Effector memory CD4-positive, alpha-beta T cell (primary cell): ENCODE data around the gene INO80E.

ENCODE experiments used
- DNase-seq, 3 donors: peaks; one replicate each; pipeline ENCODE4 v3.0.0-alpha.2; 2020
- H3K27ac ChIP-seq: 2 replicates; pipeline ENCODE4 v1.7.0; 2013; ENCODE audit warnings: mild to moderate bottlenecking, low read length, moderate library complexity; ENCODE audit not compliant: insufficient read depth, poor library complexity, severe bottlenecking
- H3K27me3 ChIP-seq: replicated peaks from 2 replicates; pipeline ENCODE4 v1.7.0; 2013; ENCODE audit warnings: mild to moderate bottlenecking, low read length; ENCODE audit not compliant: insufficient read depth, control insufficient read depth, poor library complexity, severe bottlenecking
- H3K36me3 ChIP-seq: 2 replicates; pipeline ENCODE4 v1.7.0; 2013; ENCODE audit warnings: mild to moderate bottlenecking, low read length, moderate library complexity; ENCODE audit not compliant: control insufficient read depth, insufficient read depth
- H3K4me1 ChIP-seq: 2 replicates; pipeline ENCODE4 v1.7.0; 2013; ENCODE audit warnings: low read length, mild to moderate bottlenecking; ENCODE audit not compliant: control insufficient read depth, insufficient read depth, poor library complexity, severe bottlenecking
- H3K4me3 ChIP-seq: 2 replicates; pipeline ENCODE4 v1.7.0; 2013; ENCODE audit warnings: low read length, low read depth, mild to moderate bottlenecking; ENCODE audit not compliant: insufficient read depth, poor library complexity, severe bottlenecking
- H3K9me3 ChIP-seq: 2 replicates; pipeline ENCODE4 v1.7.0; 2013; ENCODE audit warnings: mild to moderate bottlenecking, low read length, moderate library complexity; ENCODE audit not compliant: control insufficient read depth

INO80E gene

GRCh38 chr16:29962344-29962994, 33.6 kb upstream of the INO80E start:
- no peak for DNase-seq
- peaks cover 11% of the 10 kb centered on the region for H3K4me1 ChIP-seq
- peak overlapping the region; percentile 70 for H3K4me3 ChIP-seq
- H3K9me3 ChIP-seq: no peaks in the 10 kb centered on the region
- no peaks in the 10 kb centered on the region for H3K36me3 ChIP-seq
- no peaks in the 10 kb centered on the region for H3K27me3 ChIP-seq
- peak overlapping the region; percentile 87 for H3K27ac ChIP-seq

- Histone ChIP-seq H3K27ac (peak overlapping the region; percentile 87), H3K9me3 (no peaks in the 10 kb centered on the region), H3K4me3 (no peak overlapping the region), H3K36me3 (peaks cover 4% of the 10 kb centered on the region), H3K27me3 (no peaks in the 10 kb centered on the region), H3K4me1 (peaks cover 11% of the 10 kb centered on the region)
- DNase-seq: no peak
Measured at GRCh38 chr16:29963021-29963743, 32.9 kb upstream of the INO80E start.

- Histone ChIP-seq H3K9me3 (no peaks in the 10 kb centered on the region), H3K27me3 (no peaks in the 10 kb centered on the region), H3K4me1 (no peaks in the 10 kb centered on the region), H3K4me3 (no peak overlapping the region), H3K27ac (no peak overlapping the region), H3K36me3 (peaks cover 11% of the 10 kb centered on the region)
- no peak for DNase-seq
Measured at GRCh38 chr16:29968205-29968604, 27.8 kb upstream of the INO80E start.

DNA sequence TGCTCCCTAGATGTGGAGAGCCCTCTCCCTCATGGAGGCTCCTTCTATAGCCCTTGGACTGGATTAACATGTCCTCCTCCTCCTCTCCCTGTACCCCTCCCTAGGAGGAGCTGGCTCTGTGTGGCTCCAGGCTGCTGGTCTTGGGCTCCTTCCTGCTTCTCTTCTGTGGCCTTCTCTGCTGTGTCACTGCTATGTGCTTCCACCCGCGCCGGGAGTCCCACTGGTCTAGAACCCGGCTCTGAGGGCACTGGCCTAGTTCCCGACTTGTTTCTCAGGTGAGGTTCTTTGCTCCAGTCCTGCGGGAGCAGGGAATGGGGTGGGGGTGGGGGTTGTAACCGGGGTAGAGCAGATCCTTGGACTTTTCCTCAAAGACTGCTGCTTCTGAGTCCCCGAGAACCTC, 24.7 kb upstream of the INO80E start:
- H3K27me3 ChIP-seq: no peaks in the 10 kb centered on the region
- no peak overlapping the region for H3K27ac ChIP-seq
- DNase-seq: no peak
- H3K9me3 ChIP-seq: no peaks in the 10 kb centered on the region
- peaks cover 25% of the 10 kb centered on the region for H3K4me1 ChIP-seq
- no peak overlapping the region for H3K4me3 ChIP-seq
- peaks cover 11% of the 10 kb centered on the region for H3K36me3 ChIP-seq

DNA sequence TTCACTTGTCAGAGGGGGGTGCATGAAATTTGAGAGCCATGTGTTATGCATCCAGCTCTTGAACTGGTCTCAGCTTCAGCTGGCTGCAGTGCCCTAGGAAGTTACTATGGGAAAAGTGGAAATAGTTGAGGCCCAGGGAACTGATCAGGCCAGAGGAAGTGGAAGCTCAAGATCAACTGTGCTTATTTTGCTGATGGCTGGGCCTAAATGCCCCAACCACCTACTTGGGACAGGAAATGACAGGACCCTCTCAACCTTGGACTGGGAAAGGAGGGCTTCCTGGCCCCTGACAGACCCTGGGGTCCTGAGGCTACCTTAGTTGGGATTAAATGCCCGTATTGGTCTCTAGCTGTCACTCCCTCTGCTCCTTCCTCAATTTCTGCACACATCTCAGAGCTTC, 23.5 kb upstream of the INO80E start:
- peak overlapping the region; percentile 91 for H3K27ac ChIP-seq
- no peaks in the 10 kb centered on the region for H3K9me3 ChIP-seq
- no peaks in the 10 kb centered on the region for H3K27me3 ChIP-seq
- no peak for DNase-seq
- no peak overlapping the region for H3K4me3 ChIP-seq
- H3K36me3 ChIP-seq: peaks cover 13% of the 10 kb centered on the region
- peaks cover 25% of the 10 kb centered on the region for H3K4me1 ChIP-seq

GRCh38 chr16:29972992-29973383, 23.1 kb upstream of the INO80E start:
- no peaks in the 10 kb centered on the region for H3K9me3 ChIP-seq
- peaks cover 25% of the 10 kb centered on the region for H3K4me1 ChIP-seq
- no peak for DNase-seq
- H3K27me3 ChIP-seq: no peaks in the 10 kb centered on the region
- H3K36me3 ChIP-seq: peaks cover 15% of the 10 kb centered on the region
- H3K27ac ChIP-seq: peak overlapping the region; percentile 91
- H3K4me3 ChIP-seq: peak overlapping the region; percentile 100

DNA sequence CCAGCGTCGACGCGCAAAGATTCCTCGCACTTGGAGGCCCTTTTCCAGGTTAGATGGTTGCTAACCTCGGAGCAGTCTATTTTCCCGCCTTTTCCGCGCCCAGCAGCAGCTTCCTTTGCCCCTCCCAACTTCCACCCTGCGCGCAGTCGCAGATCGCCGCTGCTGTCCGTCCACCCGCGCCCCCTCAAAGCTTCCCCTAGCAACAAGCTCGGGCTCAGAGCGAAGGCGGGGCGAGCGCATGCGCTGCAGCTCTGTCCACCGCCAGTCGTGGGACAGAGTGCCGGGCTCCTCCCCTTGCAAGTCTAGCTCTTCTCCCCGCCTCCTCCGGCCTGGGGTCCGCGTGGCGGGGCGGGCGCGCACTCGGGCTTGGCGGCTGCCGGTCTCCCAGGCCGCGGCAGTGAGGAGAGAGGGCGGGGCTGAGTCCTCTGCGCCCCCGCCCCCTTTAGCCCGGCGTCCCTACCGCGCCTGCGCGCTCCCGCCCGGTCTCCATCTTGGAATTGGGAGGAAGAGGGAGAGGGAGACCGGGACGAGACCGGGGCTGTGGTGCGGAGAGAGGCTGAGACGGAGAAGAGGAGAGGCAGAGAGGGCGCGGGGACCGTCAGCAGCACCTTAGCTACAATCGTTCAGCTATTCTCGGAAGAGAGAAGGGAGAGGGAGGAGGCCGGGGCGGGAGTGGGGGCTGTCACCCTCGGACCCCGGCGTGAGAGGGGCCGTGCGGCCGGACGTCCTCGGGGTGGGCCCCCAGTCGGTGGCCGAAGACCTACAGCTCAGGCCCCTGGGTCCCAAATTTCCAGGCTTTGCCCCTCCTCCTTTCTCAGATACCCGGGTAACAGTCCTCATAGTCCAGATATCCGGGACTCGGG, 22.4 kb upstream of the INO80E start, which contains the start of gene TAOK2:
Gene TAOK2 (plus strand): TSS at position 485 of the 863 bp plus-strand sequence. CDS start 3,905 bp downstream, outside the sequence.
- DNase-seq: peak; percentile 89 to 91 (median 91)
- no peaks in the 10 kb centered on the region for H3K27me3 ChIP-seq

DNA sequence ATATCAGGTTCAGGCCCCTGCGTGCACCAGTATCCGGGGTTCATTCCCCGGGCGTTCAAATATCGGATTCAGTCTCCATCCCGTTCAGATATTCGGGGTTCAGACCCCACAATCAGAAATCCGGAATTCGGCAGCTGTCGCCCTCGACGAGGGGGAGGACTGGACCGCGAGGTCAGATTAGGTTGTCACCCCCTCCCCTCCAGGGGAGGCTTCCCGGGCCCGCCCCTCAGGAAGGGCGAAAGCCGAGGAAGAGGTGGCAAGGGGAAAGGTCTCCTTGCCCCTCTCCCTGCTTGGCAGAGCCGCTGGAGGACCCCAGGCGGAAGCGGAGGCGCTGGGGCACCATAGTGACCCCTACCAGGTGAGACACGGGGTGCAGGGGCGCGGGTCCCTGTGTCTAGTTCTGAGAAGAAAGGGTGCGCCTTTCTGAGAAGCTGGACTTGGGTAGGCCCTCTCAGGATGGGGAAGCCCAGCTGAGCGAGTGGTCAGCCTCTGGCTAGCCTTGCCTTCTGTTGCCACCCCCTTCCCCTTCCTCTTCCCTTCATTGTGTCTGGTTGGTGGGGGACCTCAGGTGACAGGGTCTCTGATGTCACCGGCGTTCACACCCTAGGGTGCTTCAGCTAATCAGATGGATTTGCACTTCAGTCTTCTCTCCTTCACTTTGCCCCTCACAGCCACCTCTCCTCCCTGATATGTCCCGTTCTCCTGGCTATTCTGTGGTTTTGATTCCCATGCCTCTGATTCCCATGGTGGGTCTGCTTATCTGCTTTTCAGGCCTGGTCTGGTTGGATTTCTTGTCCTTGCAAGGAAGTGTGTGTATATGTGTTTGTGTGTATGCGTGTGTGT, 21.5 kb upstream of the INO80E start:
- peak overlapping the region; percentile 91 for H3K27ac ChIP-seq
- H3K27me3 ChIP-seq: no peaks in the 10 kb centered on the region
- H3K4me1 ChIP-seq: peaks cover 25% of the 10 kb centered on the region
- H3K4me3 ChIP-seq: peak overlapping the region; percentile 100
- H3K36me3 ChIP-seq: peaks cover 22% of the 10 kb centered on the region
- H3K9me3 ChIP-seq: no peaks in the 10 kb centered on the region
- DNase-seq: no peak

More for the DNA sequence above, 22.4 kb upstream of the INO80E start, which contains the start of gene TAOK2:
- Histone ChIP-seq H3K36me3 (peaks cover 15% of the 10 kb centered on the region), H3K4me3 (peak within 1 kb of the TSS; percentile 100), H3K27ac (peak within 1 kb of the TSS; percentile 91), H3K9me3 (no peaks in the 10 kb centered on the region), H3K4me1 (peaks cover 25% of the 10 kb centered on the region)

GRCh38 chr16:29975134-29975538, 20.9 kb upstream of the INO80E start:
- no peaks in the 10 kb centered on the region for H3K9me3 ChIP-seq
- peaks cover 25% of the 10 kb centered on the region for H3K4me1 ChIP-seq
- H3K27ac ChIP-seq: peak overlapping the region; percentile 91
- DNase-seq: no peak
- H3K27me3 ChIP-seq: no peaks in the 10 kb centered on the region
- peaks cover 28% of the 10 kb centered on the region for H3K36me3 ChIP-seq
- H3K4me3 ChIP-seq: peak overlapping the region; percentile 100
